NCI-H1436 treated with DMSO at 0.1 percent for 48 hours (cell line): ENCODE measurements around the gene LGALS9B.
"Not testable (repeated sequence)": the region's sequence is repeated elsewhere in the genome, so short reads cannot be mapped to it uniquely, and the experiment has no call there.

Experiments
- DNase-seq: peaks from one replicate; lab custom pipeline; 2025; lab: John Stamatoyannopoulos, UW

LGALS9B gene

GRCh38 chr17:20467447-20467846 lies at the start of gene LGALS9B:
TSS of gene LGALS9B (minus strand) at chr17:20467539. CDS start at chr17:20467470, 69 bp downstream.
- DNase-seq: not testable (repeated sequence)

- DNase-seq: not testable (repeated sequence)
These were observed 49.6 kb upstream of the LGALS9B start for GRCh38 chr17:20516986-20517385.

GRCh38 chr17:20515099-20515498 lies 47.8 kb upstream of the LGALS9B start:
- not testable (repeated sequence) for DNase-seq

- not testable (repeated sequence) for DNase-seq
These were observed 46.2 kb upstream of the LGALS9B start for GRCh38 chr17:20513539-20513938.

- not testable (repeated sequence) for DNase-seq
These were observed 45.0 kb upstream of the LGALS9B start for GRCh38 chr17:20512378-20512777.

GRCh38 chr17:20511778-20512177 lies 44.4 kb upstream of the LGALS9B start:
- not testable (repeated sequence) for DNase-seq

- DNase-seq: not testable (repeated sequence)
These were observed 38.0 kb upstream of the LGALS9B start for GRCh38 chr17:20505333-20505732.

- DNase-seq: not testable (repeated sequence)
These were observed 37.2 kb upstream of the LGALS9B start for GRCh38 chr17:20504388-20505066.

- not testable (repeated sequence) for DNase-seq
These were observed 34.6 kb upstream of the LGALS9B start for GRCh38 chr17:20501896-20502295.

GRCh38 chr17:20500346-20500745 lies 33.0 kb upstream of the LGALS9B start:
- DNase-seq: not testable (repeated sequence)

GRCh38 chr17:20495420-20495819 lies 28.1 kb upstream of the LGALS9B start:
- not testable (repeated sequence) for DNase-seq

GRCh38 chr17:20494735-20495134 lies 27.4 kb upstream of the LGALS9B start:
- DNase-seq: not testable (repeated sequence)

- not testable (repeated sequence) for DNase-seq
These were observed 26.8 kb upstream of the LGALS9B start for GRCh38 chr17:20494147-20494546.

GRCh38 chr17:20492971-20493370 lies 25.6 kb upstream of the LGALS9B start:
- DNase-seq: not testable (repeated sequence)

- not testable (repeated sequence) for DNase-seq
These were observed 24.8 kb upstream of the LGALS9B start for GRCh38 chr17:20492099-20492498.

- DNase-seq: not testable (repeated sequence)
These were observed 17.6 kb upstream of the LGALS9B start for GRCh38 chr17:20484930-20485329.

GRCh38 chr17:20479889-20480591 lies 12.7 kb upstream of the LGALS9B start:
- DNase-seq: not testable (repeated sequence)

GRCh38 chr17:20477398-20478071 lies 10.2 kb upstream of the LGALS9B start:
- DNase-seq: not testable (repeated sequence)

- not testable (repeated sequence) for DNase-seq
These were observed 7.9 kb upstream of the LGALS9B start for GRCh38 chr17:20475137-20475831.

- DNase-seq: not testable (repeated sequence)
These were observed 6.7 kb upstream of the LGALS9B start for GRCh38 chr17:20474081-20474480.

GRCh38 chr17:20469946-20470345 lies 2.6 kb upstream of the LGALS9B start:
- not testable (repeated sequence) for DNase-seq

GRCh38 chr17:20469107-20469506 lies 1.8 kb upstream of the LGALS9B start:
- DNase-seq: not testable (repeated sequence)
